ENCODE results near the gene CHN2.

GRCh38 chr7:29270594-29271318 is 76.2 kb downstream of the CHN2 start:
- TF ChIP-seq, protein P1, sequence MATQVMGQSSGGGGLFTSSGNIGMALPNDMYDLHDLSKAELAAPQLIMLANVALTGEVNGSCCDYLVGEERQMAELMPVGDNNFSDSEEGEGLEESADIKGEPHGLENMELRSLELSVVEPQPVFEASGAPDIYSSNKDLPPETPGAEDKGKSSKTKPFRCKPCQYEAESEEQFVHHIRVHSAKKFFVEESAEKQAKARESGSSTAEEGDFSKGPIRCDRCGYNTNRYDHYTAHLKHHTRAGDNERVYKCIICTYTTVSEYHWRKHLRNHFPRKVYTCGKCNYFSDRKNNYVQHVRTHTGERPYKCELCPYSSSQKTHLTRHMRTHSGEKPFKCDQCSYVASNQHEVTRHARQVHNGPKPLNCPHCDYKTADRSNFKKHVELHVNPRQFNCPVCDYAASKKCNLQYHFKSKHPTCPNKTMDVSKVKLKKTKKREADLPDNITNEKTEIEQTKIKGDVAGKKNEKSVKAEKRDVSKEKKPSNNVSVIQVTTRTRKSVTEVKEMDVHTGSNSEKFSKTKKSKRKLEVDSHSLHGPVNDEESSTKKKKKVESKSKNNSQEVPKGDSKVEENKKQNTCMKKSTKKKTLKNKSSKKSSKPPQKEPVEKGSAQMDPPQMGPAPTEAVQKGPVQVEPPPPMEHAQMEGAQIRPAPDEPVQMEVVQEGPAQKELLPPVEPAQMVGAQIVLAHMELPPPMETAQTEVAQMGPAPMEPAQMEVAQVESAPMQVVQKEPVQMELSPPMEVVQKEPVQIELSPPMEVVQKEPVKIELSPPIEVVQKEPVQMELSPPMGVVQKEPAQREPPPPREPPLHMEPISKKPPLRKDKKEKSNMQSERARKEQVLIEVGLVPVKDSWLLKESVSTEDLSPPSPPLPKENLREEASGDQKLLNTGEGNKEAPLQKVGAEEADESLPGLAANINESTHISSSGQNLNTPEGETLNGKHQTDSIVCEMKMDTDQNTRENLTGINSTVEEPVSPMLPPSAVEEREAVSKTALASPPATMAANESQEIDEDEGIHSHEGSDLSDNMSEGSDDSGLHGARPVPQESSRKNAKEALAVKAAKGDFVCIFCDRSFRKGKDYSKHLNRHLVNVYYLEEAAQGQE (IDR thresholded peaks at IDR 0.05; ENCODE audit: insufficient read depth in 1 of 2, low read depth in 2 of 2, low read length in 2 of 2): no peak
- no peak for TF ChIP-seq TAF1 (IDR thresholded peaks at IDR 0.05; ENCODE audit: borderline replicate concordance, insufficient read depth, low read length)
- TF ChIP-seq FOXP2 (optimal IDR thresholded peaks at IDR 0.05; ENCODE audit: borderline replicate concordance, extremely low read depth, extremely low read length, insufficient read depth): no peak
- no peak for TF ChIP-seq SIN3A (IDR thresholded peaks at IDR 0.05; ENCODE audit: borderline replicate concordance, insufficient read depth, low read length)
- TF ChIP-seq POLR2AphosphoS5 (IDR thresholded peaks at IDR 0.05; ENCODE audit: low read depth, low read length): no peak

All from PFSK-1 (cell line).